Endometrial microvascular endothelial cells (primary cell): ENCODE data around the gene FAM151B. TPM values are rescaled to one million over a fixed set of nuclear protein-coding genes. Genes with fewer than 3 reads are reported as not detected.
"Not testable (repeated sequence)": the region's sequence is repeated elsewhere in the genome, so short reads cannot be mapped to it uniquely, and the experiment has no call there.

Source experiments
- in situ Hi-C: cut with HindIII; loops from 2 replicates; pipeline ENCODE4 v1.10.0; 2017; ENCODE audit warnings: low sequenced_read_pairs, low pct_unique_long_range_greater_than_20kb; ENCODE audit errors: inconsistent ontology term
- total RNA-seq: library from RNA; depleted of rRNA; stranded (reverse); fragments of >200 nt; gene quantifications from one replicate; pipeline ENCODE4 v1.2.3, GENCODE V29; 2015; ENCODE audit errors: inconsistent ontology term

FAM151B gene, protein sequence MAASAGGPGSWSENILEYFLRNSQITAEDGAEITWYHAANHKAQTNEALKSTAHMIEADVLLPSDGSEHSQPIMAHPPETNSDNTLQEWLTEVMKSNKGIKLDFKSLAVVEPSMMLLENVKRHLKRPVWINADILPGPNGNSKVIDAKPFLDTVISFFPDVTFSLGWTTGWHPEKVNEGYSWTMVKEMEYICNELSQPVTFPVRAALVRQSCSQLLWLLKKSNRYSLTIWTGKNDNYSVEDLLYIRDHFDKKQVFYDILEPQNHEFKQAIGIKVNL
- total RNA-seq, result 7.0 TPM

DNA sequence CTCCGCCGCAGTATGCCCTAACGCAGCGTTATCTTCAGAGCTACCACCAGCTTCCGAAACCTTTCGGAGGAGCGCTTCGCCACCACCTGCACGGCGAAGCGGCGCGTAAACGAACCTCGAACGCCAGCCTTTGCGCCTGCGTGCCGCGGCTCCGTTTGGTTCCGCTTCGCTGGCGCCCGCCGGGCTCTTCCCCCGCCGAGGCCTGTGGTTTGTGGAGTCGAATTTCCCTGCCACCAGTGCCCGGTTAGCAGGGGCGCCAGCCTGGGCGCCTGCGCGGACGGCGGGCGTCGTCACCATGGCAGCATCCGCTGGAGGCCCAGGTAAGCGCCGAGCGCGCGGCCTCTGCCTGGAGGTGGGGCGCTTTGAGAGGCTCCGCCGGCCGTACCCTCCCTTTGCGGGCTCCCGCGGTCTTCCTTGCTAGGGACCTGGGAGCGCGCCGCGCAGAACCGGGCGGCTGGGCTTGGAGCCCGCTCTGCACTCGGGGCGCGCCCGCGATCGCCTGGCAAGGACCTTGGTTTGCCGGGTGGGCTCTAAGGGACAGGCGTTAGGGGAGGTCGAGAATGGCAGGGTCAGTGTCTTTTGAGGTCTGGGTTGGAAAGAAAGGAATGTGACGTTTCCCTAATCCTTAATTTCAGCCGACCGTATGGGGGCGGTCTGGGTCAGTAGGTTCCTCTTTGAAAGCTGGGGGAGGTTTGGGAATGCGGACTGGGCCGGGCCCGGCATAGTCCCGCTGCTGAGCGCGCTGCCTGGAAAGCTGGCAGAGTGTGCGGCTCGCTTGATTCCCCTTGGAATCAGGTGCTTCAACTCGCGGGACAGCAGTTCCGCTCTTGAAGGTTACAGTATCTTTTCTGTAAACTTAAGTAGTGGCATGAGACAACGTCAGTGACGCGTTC, at the start of gene FAM151B:
FAM151B (plus strand) TSS at position 272 of the 893 bp plus-strand sequence; CDS start at position 296, 24 bp downstream.
- in situ Hi-C loops, result no loop called here

DNA sequence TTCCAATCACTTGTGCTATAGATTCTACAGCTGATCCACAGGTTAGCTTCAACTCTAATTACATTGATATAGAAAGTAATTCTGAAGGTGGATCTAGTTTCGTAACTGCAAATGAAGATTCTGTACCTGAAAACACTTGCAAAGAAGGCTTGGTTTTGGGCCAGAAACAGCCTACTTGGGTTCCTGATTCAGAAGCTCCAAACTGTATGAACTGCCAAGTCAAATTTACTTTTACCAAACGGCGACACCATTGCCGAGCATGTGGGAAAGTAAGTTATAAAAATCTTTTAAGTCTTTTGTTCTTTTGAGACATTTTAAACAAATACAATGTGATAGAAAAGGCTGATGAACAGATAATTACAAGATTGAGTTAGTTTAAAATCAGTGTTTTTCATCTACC, 49.2 kb upstream of the FAM151B start:
- in situ Hi-C loops, result no loop called here

DNA sequence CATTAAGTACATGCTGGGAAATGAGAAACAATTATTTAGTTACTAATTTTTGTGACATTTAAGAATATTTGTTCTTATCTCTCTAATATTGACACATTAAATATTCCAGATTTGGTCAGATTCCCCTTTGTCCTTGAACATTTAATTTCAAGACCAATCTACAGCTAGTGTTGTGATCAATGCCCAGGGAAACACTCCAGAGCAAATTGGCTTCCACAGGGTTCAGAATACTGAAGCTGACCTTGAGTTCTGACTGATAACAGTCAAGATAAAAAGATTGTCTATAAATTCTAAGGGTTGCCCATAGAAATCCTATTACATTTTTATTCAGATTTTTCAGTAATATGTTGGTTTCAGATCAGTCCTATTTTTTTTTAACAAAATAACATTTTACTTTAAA, 48.7 kb upstream of the FAM151B start:
- in situ Hi-C loops, result no loop called here

DNA sequence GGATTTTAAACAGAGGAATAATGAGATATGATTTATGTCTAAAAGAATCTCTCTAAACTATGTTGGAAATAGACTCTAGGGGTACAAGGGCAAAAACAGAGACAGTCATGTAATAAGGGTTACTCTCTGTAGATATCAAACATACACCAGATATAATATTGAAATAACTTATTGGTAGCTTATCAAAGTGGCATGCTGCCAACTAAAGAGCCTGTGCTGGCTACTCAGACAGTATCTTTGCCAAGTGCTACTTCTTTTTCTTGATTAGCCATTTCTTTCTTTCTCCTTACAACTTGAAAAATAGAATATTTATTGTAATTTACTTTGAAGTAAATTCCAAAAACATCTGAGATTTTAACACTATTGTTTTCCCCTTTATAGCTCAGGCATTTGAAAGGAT, 45.2 kb upstream of the FAM151B start:
- in situ Hi-C loops, result no loop called here

DNA sequence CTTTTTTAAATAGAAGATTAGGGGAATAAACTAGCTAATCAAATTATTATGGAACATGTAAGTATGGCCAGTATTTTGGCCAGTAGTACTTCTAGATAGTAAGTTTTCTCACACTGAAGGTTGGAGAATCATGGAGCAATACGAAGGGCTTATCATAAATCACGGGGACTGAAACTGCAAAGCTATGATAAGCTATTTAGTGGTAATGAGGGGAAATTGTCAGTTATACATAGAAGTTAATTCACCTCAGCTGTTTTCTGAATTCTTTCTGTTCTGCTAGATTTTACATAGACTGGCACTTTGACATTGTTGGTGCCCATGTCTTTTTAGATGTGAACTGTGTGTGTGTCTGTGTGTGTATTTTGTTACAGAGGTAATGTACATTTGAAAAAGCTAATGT, 34.5 kb upstream of the FAM151B start:
- in situ Hi-C loops, result no loop called here

DNA sequence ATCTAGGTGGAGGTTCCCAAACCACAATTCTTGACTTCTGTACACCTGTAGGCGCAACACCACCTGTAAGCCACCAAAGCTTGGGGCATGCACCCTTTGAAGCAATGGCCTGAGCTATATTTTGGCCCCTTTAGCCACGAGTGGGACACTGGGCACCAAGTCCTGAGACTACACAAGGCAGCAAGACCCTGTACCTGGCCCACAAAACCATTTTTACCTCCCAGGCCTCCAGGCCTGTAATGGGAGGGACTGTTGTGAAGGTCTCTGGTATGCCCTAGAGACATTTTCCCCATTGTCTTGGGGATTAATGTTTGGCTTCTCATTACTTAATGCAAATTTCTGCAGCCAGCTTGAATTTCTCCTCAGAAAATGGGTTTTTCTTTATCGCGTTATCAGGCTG, 24.6 kb upstream of the FAM151B start:
- in situ Hi-C loops, result no loop called here

DNA sequence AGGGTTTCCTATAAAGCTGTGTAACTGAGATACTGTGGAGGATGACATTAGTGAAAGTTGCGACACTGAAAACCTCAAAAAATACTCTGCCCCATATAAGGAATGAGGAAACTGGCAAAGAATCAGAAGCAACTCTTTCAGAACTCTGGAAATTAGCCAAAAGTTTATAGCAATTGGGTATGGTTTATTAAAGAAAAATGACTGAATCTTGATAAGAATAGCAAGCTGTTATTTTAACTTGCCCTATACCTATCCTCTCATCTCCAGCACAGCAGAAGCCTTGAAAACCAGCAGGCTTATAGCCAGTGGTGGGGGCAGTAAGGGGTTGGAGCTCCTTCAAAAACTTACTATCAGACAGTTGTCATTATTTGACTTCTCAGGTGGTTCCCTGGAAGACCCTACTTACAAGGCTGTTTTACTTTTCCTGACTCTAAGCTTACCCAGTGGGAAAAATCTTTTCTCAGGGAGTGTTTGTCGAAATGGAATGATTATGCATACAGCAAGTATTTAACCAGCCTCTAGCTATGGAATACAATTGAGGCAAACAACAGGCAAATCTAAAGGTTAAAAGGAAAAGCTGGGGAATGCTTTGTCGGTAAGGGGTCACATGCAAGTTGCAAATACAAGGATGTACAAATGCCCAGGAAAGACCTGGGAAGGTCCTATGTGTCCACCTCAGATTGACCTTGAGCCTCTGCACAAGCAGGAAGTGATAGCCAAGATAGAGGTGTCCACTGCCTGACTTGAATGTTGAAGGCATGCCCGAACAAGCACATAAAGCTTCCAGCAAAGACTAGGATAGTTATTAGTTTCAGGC, 21.0 kb upstream of the FAM151B start:
- in situ Hi-C loops, result no loop called here

DNA sequence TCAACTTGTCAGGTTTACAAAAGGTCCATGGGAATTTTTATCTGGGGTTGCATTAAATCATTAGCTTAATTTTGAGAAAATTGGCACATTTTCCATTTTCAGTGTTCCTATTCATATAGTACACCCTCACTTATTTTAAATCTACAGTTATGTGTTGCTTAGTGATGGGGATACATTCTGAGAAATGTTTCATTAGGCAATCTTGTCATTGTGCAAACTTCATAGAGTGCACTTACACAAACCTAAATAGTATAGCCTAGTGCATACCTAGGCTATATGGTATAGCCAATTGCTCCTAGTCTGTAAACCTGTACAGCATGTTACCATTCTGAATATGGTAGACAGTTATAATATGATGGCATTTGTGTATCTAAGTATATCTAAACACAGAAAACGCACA, 19.8 kb upstream of the FAM151B start:
- in situ Hi-C loops, result no loop called here

DNA sequence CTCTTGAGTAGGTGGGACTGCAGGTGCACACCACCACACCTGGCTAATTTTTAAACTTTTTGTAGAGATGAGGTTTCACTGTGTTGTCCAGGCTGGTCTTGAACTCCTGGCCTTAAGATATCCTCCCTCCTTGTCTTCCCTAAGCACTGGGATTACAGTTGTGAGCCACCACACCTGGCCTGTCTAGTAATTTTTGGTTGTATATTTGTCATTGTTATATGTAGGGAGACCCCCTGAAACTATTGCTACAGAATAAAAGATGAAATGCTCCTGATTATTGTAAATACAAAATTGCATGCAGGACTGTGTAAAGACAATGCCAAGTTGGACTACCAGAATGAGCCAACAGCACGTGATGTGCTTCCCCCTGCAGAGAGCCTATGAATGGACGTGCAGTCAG, 17.3 kb upstream of the FAM151B start:
- in situ Hi-C loops, result not testable (repeated sequence)

DNA sequence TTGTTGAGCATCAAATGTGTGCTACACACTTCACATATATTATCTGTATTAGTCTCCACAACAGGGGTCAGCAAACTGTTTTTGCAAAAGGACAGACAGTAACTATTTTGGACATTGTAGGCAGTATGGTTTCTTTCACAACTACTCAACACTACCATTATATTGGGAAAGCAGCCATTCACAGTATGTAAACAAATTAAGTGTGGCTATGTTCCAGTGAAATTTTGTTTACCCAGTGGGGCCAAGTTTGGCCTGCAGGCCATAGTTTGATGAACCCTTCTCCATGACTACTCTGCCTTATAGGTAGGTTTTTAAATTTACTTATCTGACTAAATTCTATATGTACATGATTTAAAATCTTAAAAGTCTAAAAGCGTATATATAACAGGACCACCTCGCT, 13.0 kb upstream of the FAM151B start:
- in situ Hi-C loops, result no loop called here

DNA sequence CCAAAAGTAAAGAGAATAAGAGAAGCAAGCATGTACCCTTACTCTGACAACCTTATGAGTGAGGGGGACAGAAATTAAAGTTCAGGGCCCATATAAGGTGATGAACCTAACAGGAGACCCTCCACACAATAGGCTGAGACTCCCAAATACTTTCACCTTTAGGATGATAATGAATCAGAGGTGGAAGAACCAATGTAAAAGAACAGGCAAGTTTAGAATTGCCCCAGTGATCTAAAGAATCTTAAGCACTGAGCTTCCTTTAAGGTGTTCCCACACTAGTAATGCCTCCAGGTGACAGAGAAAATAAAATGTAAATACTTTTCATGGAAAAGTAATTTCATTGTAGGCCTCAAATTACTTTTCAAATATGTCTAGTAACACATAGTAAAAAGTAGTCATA, 8.2 kb upstream of the FAM151B start:
- in situ Hi-C loops, result no loop called here

DNA sequence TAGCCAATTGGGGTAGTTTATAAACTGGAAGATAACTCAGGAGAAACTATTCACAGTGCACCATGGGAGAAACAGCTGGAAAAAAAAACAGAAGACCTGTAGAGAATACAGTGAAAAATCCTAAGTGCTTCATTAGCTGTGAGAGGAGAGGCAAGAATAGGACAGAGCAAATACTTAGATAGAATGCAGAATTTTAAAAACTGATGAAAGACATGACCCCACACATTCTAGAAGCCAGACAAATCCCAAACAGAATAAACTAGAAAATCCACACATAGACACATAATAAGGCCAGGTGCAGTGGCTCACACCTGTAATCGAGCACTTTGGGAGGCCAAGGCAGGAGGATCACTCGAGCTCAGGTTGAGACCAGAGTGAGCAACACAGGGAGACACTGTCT, 7.5 kb upstream of the FAM151B start:
- in situ Hi-C loops, result no loop called here

DNA sequence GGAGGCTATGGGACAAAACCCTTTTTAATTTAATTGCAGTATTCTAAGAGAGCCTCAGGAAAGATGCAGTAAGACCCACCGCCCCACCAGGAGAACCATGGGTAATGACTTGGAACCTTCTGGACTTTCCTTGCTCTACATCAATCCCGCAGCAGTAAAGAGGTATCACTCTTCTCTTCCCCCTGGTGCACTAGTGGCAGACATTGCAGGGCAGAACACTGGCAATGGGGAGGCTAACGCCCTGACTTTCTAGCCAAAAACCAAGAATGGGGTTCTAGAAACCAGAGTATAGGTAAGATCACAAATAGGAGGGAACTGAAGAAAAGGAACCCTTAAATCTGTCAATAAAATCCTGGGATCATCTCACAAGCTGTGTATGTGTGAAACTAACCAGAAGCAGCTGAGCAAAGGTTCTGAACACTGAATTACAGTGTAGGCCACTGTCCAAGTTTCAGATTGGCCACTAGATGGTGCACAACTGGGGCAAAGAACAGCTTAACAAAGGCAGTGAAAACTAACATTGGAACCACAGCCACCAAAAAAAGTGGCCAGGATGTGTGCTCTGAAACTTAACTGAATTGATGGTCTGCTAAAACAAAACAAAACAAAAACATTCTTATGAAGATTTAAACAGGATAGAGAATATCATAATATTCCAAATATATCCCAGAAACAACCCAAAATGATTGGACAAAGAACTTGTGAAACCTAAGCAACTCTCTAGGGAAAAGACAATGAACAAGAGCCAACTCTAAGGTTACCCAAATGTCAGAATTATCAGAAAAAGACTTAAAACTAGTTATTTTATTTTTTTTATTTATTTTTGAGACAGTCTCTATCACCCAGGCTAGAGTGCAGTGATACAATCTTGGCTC, 6.6 kb upstream of the FAM151B start:
- in situ Hi-C loops, result no loop called here

DNA sequence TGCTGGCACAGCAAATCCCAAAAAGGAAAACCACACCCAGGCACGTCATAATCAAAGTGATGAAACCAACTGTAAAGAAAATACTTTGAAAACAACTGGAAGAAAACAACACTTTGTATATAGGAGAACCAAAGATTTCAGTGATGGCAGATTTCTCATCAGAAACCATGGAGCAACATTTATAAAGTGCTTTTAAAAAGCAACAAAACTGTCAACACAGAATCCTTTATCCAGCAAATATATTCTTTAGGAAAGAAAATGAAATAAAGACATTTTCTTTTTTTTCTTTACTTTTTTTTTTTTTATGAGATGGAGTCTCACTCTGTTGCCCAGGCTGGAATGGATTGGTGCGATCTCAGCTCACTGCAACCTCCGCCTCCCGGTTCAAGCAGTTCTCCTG, 5.3 kb upstream of the FAM151B start:
- in situ Hi-C loops, result no loop called here

DNA sequence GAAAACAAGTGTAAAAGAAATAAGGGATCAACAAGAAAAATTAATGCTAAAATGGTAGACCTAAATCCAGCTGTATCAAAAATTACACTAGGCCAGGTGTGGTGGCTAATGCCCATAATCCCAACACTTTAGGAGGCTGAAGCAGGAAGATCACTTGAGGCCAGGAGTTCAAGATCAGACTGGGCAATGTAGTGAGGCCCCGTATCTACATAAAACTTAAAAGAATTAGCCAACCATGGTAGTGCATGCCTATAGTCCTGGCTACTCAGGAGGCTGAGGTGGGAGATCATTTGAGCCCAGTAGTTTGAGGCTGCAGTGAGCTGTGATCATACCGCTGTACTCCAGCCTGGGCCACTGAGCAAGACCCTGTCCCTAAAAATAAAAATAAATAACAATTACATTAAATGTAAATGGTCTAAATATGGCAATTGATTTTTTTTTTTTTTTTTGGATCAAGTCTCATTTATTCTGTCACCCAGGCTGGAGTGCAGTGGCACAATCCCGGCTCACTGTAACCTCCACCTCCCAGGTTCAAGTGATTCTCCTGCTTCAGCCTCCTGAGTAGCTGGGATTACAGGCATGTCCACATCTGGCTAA, 4.2 kb upstream of the FAM151B start:
- in situ Hi-C loops, result no loop called here

DNA sequence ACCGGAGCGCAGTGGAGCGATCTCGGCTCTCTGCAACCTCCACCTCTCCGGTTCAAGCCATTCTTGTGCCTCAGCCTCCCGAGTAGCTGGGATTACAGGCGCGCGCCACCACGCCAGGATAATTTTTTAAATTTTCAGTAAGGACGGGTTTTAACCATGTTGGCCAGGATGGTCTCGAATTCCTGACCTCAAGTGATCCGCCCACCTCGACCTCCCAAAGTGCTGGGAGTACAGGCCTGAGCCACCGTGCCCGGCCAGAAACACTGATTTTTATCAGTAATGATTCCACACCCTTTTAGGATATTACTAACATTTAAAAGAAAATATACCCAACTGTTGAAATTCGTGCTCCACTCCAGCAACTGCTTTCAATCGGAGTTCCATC, 464 bp upstream of the FAM151B start:
- in situ Hi-C loops, result no loop called here

DNA sequence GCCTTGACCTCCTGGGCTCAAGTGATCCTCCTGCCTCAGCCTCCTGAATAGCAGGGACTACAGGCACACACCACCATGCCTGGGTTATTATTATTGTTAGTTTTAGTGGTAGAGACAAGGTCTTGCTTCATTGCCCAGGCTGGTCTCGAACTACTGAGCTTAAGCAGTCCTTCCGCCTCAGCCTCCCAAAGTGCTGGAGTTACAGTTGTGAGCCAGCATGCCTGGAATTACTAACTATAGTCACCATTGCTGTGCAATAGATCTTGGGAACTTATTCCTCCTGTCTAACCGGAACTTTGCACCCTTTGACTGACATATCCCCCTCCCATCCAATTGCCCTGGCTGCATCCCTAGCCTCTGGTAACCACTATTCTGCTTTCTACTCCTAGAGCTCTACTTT, 3.4 kb downstream of the FAM151B start:
- in situ Hi-C loops, result no loop called here

DNA sequence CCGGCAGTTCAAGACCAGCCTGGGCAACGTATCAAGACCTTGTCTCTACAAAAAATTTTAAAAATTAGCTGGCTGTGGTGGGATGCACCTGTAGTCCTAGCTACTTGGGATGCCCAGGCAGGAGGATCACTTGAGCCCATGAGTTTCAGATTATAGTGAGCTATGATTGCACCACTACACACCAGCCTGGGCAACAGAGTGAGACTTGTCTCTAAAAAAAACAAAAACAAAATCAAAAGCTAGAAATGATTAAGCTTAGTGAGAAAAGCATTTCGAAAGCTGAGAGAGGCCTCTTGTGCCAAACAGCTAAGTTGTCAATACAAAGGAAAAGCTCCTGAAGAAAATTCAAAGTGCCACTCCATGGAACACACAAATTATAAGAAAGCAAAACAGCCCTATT, 4.8 kb downstream of the FAM151B start:
- in situ Hi-C loops, result no loop called here
